Stimulated activated CD8-positive, alpha-beta memory T cell treated with anti-CD3 and anti-CD28 coated beads, Interleukin-15, amount 100 ng/mL, for 1 hour (primary cell): ENCODE data around the gene ME3.

Source experiments
- DNase-seq: peaks from one replicate; pipeline ENCODE4 v3.0.0-alpha.2; 2020; ENCODE audit warnings: low read depth

The ME3 gene

DNA sequence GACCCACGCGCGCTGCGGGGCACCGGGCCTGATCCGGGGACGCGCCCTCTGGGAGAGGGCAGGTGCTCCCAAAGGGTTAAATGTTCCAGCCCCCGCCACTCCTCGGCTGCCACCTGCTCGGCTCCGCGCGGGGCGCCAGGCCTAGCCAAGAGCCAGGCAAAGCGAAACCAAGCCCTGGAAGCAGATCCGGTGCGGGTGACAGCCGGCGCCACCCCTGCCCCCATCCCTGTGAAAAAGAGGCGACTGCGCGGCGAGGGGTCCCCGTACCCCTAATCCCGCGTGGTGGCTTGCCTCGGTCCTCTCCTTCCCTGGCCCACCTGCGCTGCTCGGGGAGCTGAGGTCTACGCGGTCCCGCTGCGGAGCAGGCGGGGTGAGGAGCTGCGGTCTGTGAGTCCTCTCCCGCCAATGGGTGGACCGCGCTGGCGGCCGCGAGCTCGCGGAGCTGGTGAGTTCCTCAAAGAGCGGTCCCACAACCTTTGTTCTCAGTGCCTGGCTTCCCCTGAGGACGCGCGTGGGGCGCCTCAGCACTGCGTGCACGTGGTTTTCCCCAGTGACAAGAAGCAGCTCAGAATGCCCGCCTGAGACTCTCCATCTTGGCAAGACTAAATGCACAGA, at the start of gene ME3:
TSS of gene ME3 (minus strand) at position 610 of the 615 bp plus-strand sequence.
- DNase-seq = no peak

DNA sequence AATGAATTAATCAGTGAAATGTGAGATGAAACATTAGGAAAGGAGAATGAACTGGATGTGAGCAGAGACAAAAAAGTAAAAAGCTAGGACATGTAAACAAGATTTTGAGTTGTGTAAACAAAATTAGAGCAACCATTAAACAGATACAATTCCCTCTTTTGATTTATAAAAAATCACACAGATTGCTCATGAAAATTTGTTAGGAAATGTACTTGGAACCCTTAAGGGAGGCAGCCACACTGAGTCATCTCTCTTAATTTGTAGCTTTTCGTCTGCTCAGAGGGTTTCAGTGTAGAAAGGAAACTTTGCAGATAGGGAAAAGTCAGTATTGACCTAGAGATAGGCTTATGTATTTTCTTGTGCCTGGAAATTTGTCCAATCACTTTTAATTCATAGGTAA, 49.6 kb upstream of the ME3 start:
- no peak for DNase-seq

DNA sequence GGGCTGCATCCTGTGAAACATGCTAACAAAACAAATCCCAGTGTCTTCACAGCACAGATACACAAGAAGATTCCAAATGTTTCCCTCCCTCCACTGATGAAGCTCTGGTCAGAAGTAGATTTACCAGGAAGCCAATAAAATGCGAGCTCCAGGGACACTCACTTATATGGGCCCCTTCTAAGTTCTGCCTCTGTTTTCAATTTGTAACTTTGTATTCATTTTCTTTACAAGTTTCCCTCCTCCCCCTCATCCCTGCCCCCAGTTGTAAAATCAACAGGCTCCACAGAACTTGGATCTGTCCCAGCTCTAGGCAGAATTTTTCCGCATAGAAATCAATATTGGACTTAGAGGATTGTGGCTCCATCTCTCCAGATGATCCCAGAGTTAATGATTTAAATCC, 48.1 kb upstream of the ME3 start:
- DNase-seq = no peak

DNA sequence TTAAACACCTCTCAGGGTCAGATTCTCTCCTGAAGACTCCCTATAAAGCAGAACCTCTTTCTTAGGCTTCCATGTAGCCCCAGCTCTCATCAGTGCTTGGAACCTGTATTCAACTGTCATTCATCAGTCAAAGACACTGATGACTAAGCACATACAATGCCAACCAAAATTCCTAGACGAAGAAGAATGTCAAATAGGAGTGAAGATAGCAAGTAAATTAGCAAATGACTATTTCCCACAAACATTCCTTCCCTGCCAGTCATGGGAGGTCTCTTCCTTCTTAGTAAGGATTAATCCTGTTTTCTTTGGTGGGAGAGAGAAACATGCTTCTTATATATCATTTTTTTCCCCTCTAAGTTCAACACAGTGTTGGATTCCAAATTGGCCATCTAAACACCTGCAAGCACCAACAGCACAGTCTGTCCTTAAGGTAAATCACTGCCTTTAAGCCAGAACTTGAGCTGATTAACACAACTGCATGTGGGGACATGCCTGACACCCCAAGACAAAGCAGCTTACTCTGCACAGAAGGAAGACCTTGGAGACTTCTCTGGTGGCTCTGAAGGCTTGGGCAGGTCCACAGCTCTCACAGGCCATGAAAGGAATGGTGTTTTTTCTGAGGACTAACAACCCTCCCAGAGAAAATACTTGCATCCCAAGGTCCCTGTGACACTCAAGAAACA, 47.5 kb upstream of the ME3 start:
- no peak for DNase-seq

DNA sequence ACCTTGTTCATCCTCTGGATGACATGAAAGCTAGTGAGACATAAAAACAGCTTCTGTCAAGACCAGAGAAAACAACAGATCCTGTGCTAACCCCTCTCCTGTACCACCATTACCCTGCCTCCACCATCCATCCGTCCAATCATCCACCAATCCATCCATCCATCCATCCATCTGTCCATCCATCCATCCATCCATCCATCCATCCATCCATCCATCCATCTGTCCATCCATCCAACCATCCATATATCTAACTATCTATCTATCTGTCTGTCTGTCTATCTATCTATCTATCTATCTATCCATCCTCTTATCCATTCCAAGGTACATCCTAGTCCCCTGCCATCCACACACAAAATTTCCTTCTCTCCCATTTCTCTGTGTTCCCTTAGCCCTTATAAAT, 46.6 kb upstream of the ME3 start:
- no peak for DNase-seq

DNA sequence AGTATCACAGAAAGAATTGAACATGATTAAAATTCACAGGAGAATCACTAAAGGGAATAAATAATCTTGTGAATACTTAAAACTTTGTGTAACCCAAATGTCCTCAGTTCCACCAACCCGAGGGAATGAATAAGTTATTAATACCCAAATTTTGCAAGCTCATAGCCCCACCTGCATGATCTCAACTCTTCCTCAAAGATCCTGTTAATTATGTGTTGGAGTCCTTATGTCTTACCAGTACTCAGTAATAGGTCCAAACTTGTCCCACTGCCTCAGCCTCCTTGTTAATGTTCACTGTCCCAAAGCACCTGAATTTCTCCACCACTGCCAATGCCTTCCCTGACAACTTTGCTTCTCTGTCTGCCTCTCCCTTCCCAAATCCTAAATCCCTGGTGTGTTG, 46.1 kb upstream of the ME3 start:
- no peak for DNase-seq

DNA sequence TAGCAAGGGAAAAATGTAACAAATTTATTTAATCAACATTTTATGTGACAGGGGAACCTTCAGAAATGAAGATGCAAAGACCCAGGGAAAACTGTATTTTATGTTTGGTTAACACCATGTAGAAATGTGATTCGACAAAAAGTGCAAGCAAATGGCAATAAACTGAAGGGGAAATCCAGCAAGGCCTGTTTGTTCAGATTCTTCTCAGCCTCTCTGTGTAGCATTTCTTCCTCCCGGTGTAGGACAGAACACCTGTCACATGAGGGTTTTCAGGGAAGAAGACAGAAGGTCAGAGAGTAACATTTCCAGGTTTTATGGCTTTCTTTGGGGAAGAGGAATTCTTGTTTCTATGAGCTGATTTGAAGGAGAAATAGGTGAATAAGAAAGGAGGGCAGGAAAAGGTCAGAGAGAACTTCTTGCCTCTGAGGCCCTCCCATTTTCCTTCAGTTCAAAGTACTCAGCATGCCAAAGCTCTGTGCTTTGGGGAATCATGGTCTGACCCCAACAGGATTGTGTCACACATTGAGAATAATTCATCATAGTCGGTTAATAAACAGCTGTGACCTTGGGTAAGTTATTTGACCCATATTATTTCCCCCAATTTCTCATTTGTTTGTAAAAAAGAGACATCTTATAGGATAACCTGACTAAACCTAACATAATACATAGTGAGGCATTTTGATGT, 45.5 kb upstream of the ME3 start:
- DNase-seq = no peak

DNA sequence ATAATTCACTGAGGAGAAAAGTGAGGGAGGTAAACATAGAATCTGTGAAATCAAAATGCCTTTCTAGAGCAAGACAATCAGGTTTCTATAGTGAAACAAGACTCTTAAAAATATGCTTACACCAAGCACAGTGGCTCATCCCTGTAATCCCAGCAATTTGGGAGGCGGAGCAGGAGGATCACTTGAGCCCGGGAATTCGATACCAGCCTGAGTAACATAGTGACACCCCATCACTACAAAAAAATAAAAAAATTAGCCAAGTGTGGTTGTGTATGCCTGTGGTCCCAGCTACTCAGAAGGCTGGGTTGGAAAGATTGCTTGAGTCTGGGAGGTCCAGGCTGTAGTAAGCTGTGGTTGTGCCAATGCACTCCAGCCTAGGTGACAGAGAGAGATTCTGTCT, 43.2 kb upstream of the ME3 start:
- no peak for DNase-seq

DNA sequence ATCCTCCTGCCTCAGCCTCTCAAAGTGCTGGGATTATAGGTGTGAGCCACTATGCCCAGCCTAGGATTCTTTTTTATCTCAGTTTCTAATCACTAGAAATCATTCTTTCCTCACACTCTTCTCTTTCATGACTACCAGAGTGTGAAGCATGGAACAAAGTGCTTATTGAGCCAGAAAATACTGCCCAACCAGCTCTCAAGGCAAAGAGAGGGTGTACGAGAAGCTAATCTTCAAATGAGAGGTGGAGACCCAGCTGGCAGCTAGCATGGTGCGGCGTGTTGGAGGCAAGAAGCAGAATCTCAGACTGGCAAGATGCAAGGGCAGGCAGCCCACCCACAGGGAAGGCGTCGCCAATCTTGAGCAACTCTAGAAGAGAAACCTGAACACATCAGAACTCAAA, 41.1 kb upstream of the ME3 start:
- DNase-seq = no peak

DNA sequence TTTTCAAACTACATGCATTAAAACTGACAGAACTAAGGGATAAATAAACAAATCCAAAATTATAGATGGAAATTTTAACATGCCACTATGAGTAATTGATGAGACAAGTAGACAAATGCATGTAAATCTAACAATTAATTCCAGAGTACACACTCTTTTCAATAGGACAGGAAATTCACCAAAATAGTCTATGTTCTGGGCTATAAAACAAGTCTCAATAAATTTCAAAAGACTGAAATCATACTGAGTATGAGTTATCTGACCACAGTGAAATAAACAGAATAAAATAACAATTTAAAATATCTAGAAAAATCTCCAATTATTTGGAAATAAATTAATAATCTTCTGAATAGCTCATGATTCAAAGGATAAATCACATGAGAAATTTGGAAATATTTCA, 38.5 kb upstream of the ME3 start:
- DNase-seq = no peak

DNA sequence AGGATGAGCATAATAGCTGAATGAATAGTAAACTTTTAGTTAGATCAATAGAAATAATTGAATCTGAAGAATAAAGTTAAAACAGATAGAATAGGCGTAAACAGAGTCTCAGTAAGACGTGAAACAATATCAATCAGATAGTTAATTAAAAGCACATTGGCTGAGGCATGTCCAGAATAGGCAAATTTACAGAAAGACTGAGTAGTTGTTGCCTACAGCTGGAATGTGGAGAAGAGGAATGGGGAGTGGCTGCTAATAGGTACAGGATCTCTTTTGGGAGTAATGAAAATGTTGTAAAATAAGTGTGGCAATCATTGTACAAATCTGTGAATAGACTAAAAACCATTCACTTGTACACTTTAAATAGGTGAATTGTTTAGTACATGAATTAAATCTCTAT, 36.3 kb upstream of the ME3 start:
- DNase-seq = no peak

DNA sequence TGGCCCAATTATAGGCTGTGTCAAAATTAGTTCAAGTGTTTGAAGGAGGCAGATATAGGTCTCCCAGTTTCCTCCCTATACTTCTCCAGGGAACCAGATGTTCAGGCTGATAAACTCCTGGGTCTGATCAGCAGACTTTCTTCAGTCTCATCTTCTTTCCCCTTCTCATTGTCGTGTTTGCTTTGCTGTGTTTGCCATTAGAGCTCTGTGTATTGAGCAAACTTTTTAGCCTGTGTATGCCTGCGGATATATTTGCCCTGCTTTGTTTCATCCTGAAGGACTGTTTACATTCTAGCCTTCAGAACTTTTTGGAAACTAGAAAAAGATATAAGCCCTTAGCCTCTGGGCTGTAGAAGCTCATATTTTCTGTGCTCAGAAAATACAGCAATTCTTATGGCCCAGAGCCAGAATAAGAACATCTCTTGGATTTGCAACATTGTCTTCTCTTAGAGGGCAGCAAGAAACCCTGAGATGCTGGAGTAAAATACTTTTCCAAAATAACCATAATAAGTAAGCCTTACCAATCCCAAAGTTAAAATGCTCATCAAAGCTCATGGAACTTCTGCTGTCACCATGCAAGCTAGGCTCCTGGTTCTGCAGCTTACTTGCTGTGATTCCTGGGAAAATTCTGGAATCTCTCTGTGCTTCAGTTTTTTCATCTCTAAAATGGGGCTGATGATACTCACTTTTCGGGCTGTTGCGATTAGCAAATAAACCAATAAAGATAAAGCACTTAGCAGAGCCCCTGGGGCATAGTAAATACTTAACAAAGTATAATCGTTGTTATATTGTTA, 34.1 kb upstream of the ME3 start:
- DNase-seq = no peak

DNA sequence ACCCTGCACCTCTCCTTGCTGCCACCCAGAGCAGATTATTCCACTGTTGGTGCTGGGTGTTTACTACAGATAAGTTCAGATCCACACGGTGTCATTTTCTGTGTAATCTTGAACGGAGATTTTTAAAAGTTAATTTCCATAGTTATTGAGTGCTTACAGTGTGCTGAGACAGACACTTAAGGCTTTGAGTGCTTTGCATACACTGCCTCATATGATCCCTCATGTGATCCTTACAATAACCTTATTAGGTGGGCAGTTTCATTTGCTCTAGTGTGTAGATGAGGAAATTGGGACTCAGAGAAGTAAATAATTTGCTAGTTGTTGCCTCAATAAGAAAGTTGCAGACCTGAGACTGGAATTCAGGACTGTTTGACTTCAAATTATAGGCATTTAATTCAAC, 32.3 kb upstream of the ME3 start:
- DNase-seq = no peak

DNA sequence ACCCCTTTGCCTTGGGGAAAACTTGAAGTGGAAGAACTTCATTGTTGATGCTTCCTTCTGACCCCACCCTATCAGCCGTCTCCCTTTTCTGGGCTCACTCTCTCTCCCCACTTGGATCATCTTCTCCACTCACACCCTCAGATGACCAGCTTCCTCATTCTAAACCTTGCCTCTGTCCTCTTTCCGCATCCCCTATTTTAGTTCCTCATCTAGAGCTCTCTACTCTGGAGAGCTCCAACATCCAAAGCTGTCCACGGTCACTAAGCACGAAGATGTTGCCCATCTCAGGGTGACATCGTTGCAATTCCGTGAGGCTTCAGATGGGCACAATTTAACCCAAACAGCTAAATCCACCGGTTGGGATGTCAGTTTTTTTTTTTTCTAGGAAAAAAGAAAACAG, 31.6 kb upstream of the ME3 start:
- DNase-seq = no peak

DNA sequence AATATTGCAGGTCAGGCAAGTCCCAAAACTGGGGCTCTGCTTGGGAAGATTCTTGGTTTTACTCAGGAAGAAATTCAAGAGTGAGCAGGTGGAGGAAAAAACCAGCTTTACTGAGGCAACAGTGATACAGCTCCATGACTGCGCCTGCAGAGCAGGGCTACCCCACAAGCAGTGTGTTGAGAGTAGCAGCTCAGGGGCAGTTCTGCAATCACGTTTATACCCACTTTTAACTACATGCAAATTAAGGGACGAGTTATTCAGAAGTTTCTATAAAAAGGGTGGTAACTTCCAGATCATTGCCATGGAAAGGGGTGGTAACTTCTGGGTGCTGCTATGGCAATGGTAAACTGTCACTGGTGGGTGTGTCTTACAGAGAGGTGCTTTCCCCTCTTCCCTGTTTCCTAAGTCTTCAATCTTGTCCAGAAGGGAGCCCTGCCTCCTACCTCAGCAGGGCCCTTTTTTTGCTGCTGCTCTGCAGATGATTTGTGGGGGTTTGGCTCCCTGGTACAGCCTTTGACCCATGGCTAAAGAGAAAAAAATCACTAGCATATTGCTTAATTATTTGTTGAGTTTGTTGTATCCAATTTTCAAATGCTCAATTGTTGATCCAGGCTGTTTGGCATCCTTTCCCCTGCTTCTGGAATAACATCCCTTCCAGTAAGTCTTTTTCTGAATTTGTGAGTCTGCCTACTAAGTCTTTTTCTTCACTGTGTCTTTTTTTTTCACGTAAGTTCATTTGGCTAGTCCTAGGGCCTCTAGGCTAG, 30.0 kb upstream of the ME3 start:
- DNase-seq = no peak

DNA sequence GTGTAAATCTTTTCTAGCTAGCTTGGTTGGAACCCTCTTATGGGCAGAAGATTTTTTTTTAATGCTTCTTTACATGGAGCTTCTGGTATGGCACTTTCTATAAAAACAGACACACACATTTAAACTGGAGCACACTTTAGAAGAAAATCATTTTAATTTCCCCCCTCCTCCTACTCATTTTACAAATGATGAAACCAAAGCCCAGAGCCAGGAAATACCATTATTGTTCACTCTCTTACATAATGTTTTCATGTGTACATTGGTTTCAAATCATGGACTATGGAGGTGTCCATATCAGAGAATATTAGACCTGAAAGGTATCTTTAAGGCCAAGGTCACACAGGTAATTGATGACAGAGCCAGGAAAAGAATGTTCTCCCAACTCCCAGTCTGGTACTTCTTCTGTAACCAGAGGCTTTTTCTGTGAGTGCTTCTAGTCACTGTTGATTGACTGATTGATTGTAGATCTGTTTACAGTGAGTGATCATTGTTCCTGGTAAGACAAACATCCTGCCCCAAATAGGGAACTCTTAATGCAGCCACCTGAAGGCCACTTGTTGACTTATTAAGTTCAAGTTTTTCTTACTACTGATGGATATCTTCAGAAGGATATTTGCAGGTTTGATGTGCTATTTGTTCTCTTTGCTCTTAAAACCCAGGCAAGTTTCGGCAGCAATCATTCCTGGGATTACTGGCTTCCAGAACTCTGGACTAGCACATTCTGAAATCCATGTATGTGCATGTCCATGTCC, 26.8 kb upstream of the ME3 start:
- no peak for DNase-seq

DNA sequence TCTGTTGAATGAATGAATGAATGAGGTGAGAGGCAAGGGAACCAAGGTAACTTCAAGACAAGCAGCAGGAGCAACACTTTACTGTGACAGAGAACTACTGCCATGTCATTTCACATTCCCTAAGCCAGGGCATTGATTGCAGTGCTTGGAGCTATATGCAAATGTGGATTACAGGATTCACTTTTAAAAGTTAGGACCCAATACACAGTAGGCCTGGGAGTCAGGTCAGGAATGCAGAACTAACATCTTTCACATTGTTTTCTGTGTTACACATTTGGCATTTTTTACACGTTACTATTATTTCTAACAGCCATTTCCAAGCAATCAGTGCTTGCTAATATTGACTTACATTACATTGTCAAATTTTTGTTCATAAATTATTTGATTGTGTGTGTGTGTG, 26.2 kb upstream of the ME3 start:
- DNase-seq = no peak

DNA sequence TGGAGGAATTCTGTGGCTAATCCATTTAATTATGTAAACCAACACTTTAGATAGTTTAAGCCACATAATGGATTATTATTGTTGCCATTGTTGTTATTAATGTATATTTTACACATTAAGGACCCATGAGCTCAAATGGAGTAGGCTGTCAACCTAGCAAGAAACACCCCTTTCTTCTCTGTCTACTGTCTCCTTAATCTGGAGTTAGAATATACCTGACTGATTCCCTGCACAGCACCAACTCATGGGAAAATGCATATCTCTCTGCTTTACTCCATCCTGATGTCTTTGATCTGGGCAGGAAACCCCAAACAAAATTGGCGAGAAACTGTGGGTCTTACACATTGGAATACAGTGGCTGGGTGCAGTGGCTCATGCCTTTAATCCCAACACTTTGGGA, 24.0 kb upstream of the ME3 start:
- no peak for DNase-seq

DNA sequence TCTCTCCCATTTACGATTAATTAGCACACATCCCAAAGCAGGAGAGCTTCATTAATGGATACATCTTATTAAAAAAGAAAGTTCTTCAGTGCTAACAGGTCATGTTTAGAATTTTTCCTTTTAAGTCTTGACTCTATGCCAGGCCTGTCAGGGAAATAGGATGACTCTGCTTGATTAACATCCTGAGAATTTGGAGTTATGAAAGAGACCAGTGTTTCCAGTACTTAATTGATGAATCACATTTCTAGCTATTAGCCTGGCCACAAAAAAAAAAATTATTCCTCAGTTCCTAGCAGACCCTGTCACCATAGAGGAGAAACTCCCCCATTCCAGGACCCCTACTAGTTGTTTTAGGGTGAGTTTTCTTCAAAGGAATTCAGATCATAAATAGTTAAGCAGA, 23.6 kb upstream of the ME3 start:
- DNase-seq = no peak

DNA sequence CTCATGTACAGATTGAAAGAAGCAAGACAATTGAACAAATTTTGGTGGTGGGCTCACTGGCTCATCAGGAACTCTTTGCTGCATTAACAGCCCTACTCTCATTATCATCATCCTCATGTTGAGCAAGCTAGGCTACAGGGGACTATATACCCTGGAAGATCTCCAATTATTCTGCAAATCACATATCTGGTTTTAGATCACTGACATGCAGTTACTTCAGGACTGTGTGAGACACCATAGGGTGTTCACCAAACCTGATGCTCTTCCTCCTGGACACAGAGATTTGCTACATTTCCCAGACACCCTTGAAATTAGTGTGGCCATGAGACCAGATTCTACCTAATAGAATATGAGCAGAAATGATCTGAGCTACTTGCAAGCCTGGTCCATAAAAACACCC, 23.0 kb upstream of the ME3 start:
- no peak for DNase-seq

DNA sequence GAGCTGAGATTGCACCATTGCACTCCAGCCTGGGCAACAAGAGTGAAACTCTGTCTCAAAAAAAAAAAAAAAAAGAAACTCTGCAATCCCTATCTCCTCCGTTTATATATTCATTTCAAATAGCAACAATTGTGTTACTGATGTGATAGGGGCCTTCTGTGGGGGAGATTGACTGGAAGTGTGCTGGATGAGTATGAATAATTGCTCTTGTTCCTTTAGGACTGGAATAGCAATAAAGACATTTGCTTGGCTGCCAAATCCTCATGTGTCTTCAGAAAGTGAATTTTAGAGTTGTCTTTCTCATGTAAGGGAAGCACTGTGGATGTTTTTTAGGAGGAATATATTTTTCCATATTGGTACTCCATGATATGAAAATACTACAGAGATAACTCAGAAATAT, 21.1 kb upstream of the ME3 start:
- DNase-seq = no peak
